Mammary epithelial cell (primary cell): ENCODE measurements around the gene MYL12B.

Experiments
- EZH2 ChIP-seq: IDR thresholded peaks from 2 replicates; pipeline ENCODE4 v1.6.1; 2012; ENCODE audit warnings: low read length, inconsistent platforms, borderline replicate concordance
- TF ChIP-seq, protein P1 (sequence below), 2 donors: IDR thresholded peaks in 1 of 2; conservative IDR thresholded peaks in 1 of 2; 2 replicates each; pipeline ENCODE4 v1.5.1; 2011 to 2012; ENCODE audit warnings: inconsistent platforms in 2 of 2, low read length in 2 of 2, mild to moderate bottlenecking in 2 of 2, control low read depth in 1 of 2, low read depth in 1 of 2; ENCODE audit not compliant: insufficient read depth in 1 of 2; ENCODE audit errors: extremely low read depth in 1 of 2

DNA sequence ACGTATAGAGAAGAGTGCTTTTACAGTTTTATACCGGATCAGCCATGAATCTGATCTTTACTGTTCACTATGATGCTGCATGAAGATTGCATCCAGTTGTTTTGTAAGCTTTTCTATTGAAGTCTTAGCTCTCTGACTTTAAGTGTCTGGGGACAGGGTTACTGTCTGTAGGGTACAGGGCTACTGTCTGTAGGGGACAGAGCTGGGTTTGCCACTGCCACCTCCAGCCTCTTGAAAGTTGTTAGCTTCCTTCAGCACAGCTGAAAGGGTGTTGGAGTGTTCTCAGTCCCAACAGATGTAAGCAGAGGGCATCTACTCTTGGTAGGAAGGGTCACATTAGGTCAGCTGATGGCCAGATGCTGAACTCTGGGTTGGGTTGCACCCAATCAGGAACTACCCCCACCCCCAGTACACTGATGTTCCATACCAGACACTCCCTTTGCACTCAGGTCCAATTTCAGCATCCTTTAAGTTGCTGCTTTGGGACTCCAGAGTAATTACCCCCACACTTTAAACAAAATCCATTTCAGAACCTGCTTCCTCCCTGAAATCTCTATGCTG is 58.0 kb downstream of the MYL12B start:
- TF ChIP-seq, protein P1, sequence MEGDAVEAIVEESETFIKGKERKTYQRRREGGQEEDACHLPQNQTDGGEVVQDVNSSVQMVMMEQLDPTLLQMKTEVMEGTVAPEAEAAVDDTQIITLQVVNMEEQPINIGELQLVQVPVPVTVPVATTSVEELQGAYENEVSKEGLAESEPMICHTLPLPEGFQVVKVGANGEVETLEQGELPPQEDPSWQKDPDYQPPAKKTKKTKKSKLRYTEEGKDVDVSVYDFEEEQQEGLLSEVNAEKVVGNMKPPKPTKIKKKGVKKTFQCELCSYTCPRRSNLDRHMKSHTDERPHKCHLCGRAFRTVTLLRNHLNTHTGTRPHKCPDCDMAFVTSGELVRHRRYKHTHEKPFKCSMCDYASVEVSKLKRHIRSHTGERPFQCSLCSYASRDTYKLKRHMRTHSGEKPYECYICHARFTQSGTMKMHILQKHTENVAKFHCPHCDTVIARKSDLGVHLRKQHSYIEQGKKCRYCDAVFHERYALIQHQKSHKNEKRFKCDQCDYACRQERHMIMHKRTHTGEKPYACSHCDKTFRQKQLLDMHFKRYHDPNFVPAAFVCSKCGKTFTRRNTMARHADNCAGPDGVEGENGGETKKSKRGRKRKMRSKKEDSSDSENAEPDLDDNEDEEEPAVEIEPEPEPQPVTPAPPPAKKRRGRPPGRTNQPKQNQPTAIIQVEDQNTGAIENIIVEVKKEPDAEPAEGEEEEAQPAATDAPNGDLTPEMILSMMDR (conservative IDR thresholded peaks at IDR 0.05 in 1 of 2, IDR thresholded peaks at IDR 0.05 in 1 of 2; ENCODE audit: extremely low read depth in 1 of 2, insufficient read depth in 1 of 2, low read depth in 1 of 2, low read length in 2 of 2), result no peak
- TF ChIP-seq EZH2, result no peak
